ENCODE data around the gene SLC1A2.
A peak's percentile ranks its signal among the peaks of the same experiment; 100 is the strongest.

The SLC1A2 gene

GRCh38 chr11:35419184-35419829 is at the start of gene SLC1A2:
Gene SLC1A2, minus strand, starts transcription at chr11:35419558. Its CDS starts 592 bp downstream, at chr11:35418966.
- peak; percentile 91 for DNase-seq

GRCh38 chr11:35466058-35466457 is 46.7 kb upstream of the SLC1A2 start:
- no peak for DNase-seq

- no peak for DNase-seq
Measured at GRCh38 chr11:35464308-35464707, 45.0 kb upstream of the SLC1A2 start.

- no peak for DNase-seq
Measured at GRCh38 chr11:35463331-35463751, 44.0 kb upstream of the SLC1A2 start.

- DNase-seq, result no peak
Measured at GRCh38 chr11:35461917-35462538, 42.7 kb upstream of the SLC1A2 start.

- no peak for DNase-seq
Measured at GRCh38 chr11:35459489-35459888, 40.1 kb upstream of the SLC1A2 start.

GRCh38 chr11:35458846-35459245 is 39.5 kb upstream of the SLC1A2 start:
- DNase-seq, result no peak

- DNase-seq, result no peak
Measured at GRCh38 chr11:35454362-35454761, 35.0 kb upstream of the SLC1A2 start.

GRCh38 chr11:35436581-35437250 is 17.4 kb upstream of the SLC1A2 start:
- no peak for DNase-seq

- no peak for DNase-seq
Measured at GRCh38 chr11:35433588-35433987, 14.2 kb upstream of the SLC1A2 start.

GRCh38 chr11:35432464-35432863 is 13.1 kb upstream of the SLC1A2 start:
- DNase-seq, result no peak

- DNase-seq, result no peak
Measured at GRCh38 chr11:35427071-35427470, 7.7 kb upstream of the SLC1A2 start.

GRCh38 chr11:35426351-35426750 is 7.0 kb upstream of the SLC1A2 start:
- DNase-seq, result no peak

GRCh38 chr11:35425603-35426212 is 6.3 kb upstream of the SLC1A2 start:
- no peak for DNase-seq

- no peak for DNase-seq
Measured at GRCh38 chr11:35424157-35424940, 5.0 kb upstream of the SLC1A2 start.

- no peak for DNase-seq
Measured at GRCh38 chr11:35420371-35420770, 1.0 kb upstream of the SLC1A2 start.

- peak; percentile 87 for DNase-seq
Measured at GRCh38 chr11:35419830-35420333, 524 bp upstream of the SLC1A2 start.

GRCh38 chr11:35418282-35419183 is 825 bp downstream of the SLC1A2 start:
- DNase-seq, result peak; percentile 75

GRCh38 chr11:35415487-35415886 is 3.9 kb downstream of the SLC1A2 start:
- no peak for DNase-seq

GRCh38 chr11:35414776-35415175 is 4.6 kb downstream of the SLC1A2 start:
- no peak for DNase-seq

- DNase-seq, result no peak
Measured at GRCh38 chr11:35414311-35414710, 5.0 kb downstream of the SLC1A2 start.

- no peak for DNase-seq
Measured at GRCh38 chr11:35413598-35413997, 5.8 kb downstream of the SLC1A2 start.
